Type B pancreatic cell (in vitro differentiated cells): ENCODE results near the gene TRAF4. TPM values are rescaled to one million over a fixed set of nuclear protein-coding genes. Genes with fewer than 3 reads are reported as not detected.
A peak's percentile ranks its signal among the peaks of the same experiment; 100 is the strongest.

Experiments used
- DNase-seq: peaks from one replicate; pipeline ENCODE4 v3.0.0; 2021; ENCODE audit warnings: mixed read lengths; ENCODE audit not compliant: unreplicated experiment; ENCODE audit errors: extremely low spot score
- H3K27ac Mint-ChIP-seq: 2 replicates; pipeline ENCODE4 v1.8.0; 2021; ENCODE audit warnings: mild to moderate bottlenecking, mixed read lengths
- H3K27me3 Mint-ChIP-seq: 2 replicates; pipeline ENCODE4 v1.8.0; 2021; ENCODE audit warnings: mixed read lengths
- H3K36me3 Mint-ChIP-seq: 2 replicates; pipeline ENCODE4 v1.8.0; 2021; ENCODE audit warnings: mixed read lengths
- H3K4me1 Mint-ChIP-seq: one replicate; pipeline ENCODE4 v1.8.0; 2021; ENCODE audit warnings: mixed read lengths; ENCODE audit not compliant: unreplicated experiment
- H3K4me3 Mint-ChIP-seq: 2 replicates; pipeline ENCODE4 v1.8.0; 2021; ENCODE audit warnings: mild to moderate bottlenecking, mixed read lengths
- H3K9me3 Mint-ChIP-seq: 2 replicates; pipeline ENCODE4 v1.8.0; 2021; ENCODE audit warnings: mixed read lengths
- CTCF ChIP-seq: fragments of 200-600 bp; sonication (generic); conservative IDR thresholded peaks from 2 replicates; pipeline ENCODE4 v1.5.0; 2021; ENCODE audit warnings: antibody characterized with exemption, mild to moderate bottlenecking
- total RNA-seq: library from RNA; stranded (reverse); gene quantifications from 2 replicates; pipeline ENCODE4 v1.2.1, GENCODE V29; 2021; ENCODE audit warnings: low replicate concordance

TRAF4 gene
- total RNA-seq, 1 donor from 2014 or later: 219 TPM

- Mint-ChIP-seq H3K9me3 (no peaks in the 10 kb centered on the region), H3K4me3 (no peak overlapping the region), H3K4me1 (peaks cover 11% of the 10 kb centered on the region), H3K27ac (no peak overlapping the region), H3K27me3 (no peaks in the 10 kb centered on the region), H3K36me3 (peaks cover 12% of the 10 kb centered on the region)
- no peak for TF ChIP-seq CTCF
- no peak for DNase-seq
Observed at GRCh38 chr17:28702752-28703150, 41.1 kb upstream of the TRAF4 start.

GRCh38 chr17:28703552-28704218 is 40.1 kb upstream of the TRAF4 start:
- Mint-ChIP-seq H3K27me3 (no peaks in the 10 kb centered on the region), H3K9me3 (no peaks in the 10 kb centered on the region), H3K4me1 (peaks cover 12% of the 10 kb centered on the region), H3K36me3 (peaks cover 12% of the 10 kb centered on the region), H3K27ac (peak overlapping the region; percentile 59), H3K4me3 (no peak overlapping the region)
- no peak for TF ChIP-seq CTCF
- DNase-seq: no peak

GRCh38 chr17:28704219-28704858 is 39.5 kb upstream of the TRAF4 start:
- DNase-seq: no peak
- no peak overlapping the region for H3K4me3 Mint-ChIP-seq
- H3K9me3 Mint-ChIP-seq: no peaks in the 10 kb centered on the region
- no peak for TF ChIP-seq CTCF
- no peaks in the 10 kb centered on the region for H3K27me3 Mint-ChIP-seq
- H3K27ac Mint-ChIP-seq: no peak overlapping the region
- peaks cover 12% of the 10 kb centered on the region for H3K36me3 Mint-ChIP-seq
- peaks cover 12% of the 10 kb centered on the region for H3K4me1 Mint-ChIP-seq

- no peak overlapping the region for H3K27ac Mint-ChIP-seq
- TF ChIP-seq CTCF: no peak
- no peak overlapping the region for H3K4me3 Mint-ChIP-seq
- no peak for DNase-seq
- H3K27me3 Mint-ChIP-seq: no peaks in the 10 kb centered on the region
- no peaks in the 10 kb centered on the region for H3K9me3 Mint-ChIP-seq
- H3K4me1 Mint-ChIP-seq: peaks cover 12% of the 10 kb centered on the region
- H3K36me3 Mint-ChIP-seq: peaks cover 12% of the 10 kb centered on the region
Observed at GRCh38 chr17:28705074-28705659, 38.6 kb upstream of the TRAF4 start.

- H3K27me3 Mint-ChIP-seq: no peaks in the 10 kb centered on the region
- TF ChIP-seq CTCF: no peak
- no peak overlapping the region for H3K27ac Mint-ChIP-seq
Observed at GRCh38 chr17:28705728-28706334, 38.0 kb upstream of the TRAF4 start.

More at GRCh38 chr17:28705728-28706334, 38.0 kb upstream of the TRAF4 start:
- Mint-ChIP-seq H3K4me1 (peaks cover 12% of the 10 kb centered on the region), H3K36me3 (peaks cover 11% of the 10 kb centered on the region), H3K4me3 (no peak overlapping the region), H3K9me3 (no peaks in the 10 kb centered on the region)
- DNase-seq: no peak
